K562 (cell line): ENCODE results near the gene GALNT7.

ENCODE experiments used
- BHLHE40 ChIP-seq: IDR thresholded peaks from 2 replicates; pipeline ENCODE4 v1.6.1; 2011; ENCODE audit warnings: low read length, improper control_type of control experiment
- EP300 ChIP-seq: IDR thresholded peaks from 2 replicates; pipeline ENCODE4 v1.6.1; 2012; ENCODE audit warnings: low read length, improper control_type of control experiment
- ETV5 ChIP-seq: sonication (generic); formaldehyde crosslinking; IDR thresholded peaks from 2 replicates; pipeline ENCODE4 v1.4.0; 2020; ENCODE audit warnings: low read depth, mild to moderate bottlenecking, missing genetic modification reagents
- JUND ChIP-seq, 2 experiments: IDR thresholded peaks; 2 replicates in 1 of 2; 3 replicates in 1 of 2; pipeline ENCODE4 v1.6.1; 2011; ENCODE audit warnings: borderline replicate concordance in 2 of 2, low read depth in 2 of 2, low read length in 2 of 2, improper control_type of control experiment in 1 of 2, missing biosample characterization in 1 of 2, missing genetic modification characterization in 1 of 2, missing genetic modification reagents in 1 of 2
- KLF13 ChIP-seq: fragments of 450-650 bp; IDR thresholded peaks from 2 replicates; pipeline ENCODE4 v1.6.1; 2016; ENCODE audit warnings: missing genetic modification characterization, low read depth, mild to moderate bottlenecking, missing compliant biosample characterization, moderate library complexity, borderline replicate concordance
- ZNF146 ChIP-seq: IDR thresholded peaks from one replicate; pipeline ENCODE4 v1.6.1; 2018; ENCODE audit warnings: missing compliant biosample characterization; ENCODE audit not compliant: unreplicated experiment
- ZNF174 ChIP-seq: fragments of 250-450 bp; sonication (Bioruptor Pico); IDR thresholded peaks from 2 replicates; pipeline ENCODE4 v1.4.0; 2020; ENCODE audit warnings: mild to moderate bottlenecking
- TF ChIP-seq, protein P1 (sequence below), 2 experiments: fragments of 450-650 bp; conservative IDR thresholded peaks; 2 replicates each; pipeline ENCODE4 v1.6.1; 2017; ENCODE audit warnings: mild to moderate bottlenecking in 2 of 2, moderate library complexity in 2 of 2

DNA sequence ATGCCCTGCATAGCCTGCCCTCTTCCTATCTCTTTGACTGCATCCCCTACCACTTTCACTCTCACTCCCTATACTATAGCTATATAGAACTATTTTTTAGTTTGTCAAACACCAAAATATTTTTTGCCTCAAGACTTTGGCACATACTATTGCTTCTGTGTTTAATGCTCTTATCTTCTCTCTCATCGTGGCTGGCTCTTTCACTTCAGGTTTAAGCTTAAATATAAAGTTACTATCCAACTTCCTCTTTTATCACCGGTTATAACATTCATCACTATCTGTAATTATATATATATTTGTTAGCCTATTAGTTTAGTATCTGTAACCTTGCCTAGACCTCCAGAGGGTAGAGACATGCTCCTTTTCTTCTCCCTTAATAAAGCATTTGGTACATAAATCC is 177.0 kb downstream of the GALNT7 start:
- TF ChIP-seq ZNF174 (CRISPR knock-in tag) (no peak), KLF13 (tag) (no peak), EP300 (no peak), ETV5 (no peak), JUND (IDR thresholded peaks at IDR 0.05; ENCODE audit: borderline replicate concordance, low read depth, low read length) (no peak), JUND (tag; IDR thresholded peaks at IDR 0.05; ENCODE audit: borderline replicate concordance, low read depth, low read length) (no peak), ZNF146 (CRISPR knock-in tag) (no peak), BHLHE40 (no peak)
- TF ChIP-seq, protein P1, sequence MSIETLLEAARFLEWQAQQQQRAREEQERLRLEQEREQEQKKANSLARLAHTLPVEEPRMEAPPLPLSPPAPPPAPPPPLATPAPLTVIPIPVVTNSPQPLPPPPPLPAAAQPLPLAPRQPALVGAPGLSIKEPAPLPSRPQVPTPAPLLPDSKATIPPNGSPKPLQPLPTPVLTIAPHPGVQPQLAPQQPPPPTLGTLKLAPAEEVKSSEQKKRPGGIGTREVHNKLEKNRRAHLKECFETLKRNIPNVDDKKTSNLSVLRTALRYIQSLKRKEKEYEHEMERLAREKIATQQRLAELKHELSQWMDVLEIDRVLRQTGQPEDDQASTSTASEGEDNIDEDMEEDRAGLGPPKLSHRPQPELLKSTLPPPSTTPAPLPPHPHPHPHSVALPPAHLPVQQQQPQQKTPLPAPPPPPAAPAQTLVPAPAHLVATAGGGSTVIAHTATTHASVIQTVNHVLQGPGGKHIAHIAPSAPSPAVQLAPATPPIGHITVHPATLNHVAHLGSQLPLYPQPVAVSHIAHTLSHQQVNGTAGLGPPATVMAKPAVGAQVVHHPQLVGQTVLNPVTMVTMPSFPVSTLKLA (conservative IDR thresholded peaks at IDR 0.05), result no peak
